H9 (cell line): ENCODE data around the gene RNPS1. TPM values are rescaled to one million over a fixed set of nuclear protein-coding genes. Genes with fewer than 3 reads are reported as not detected.

Experiments used
- DNase-seq: peaks from one replicate; pipeline ENCODE4 v3.0.0-alpha.2; 2017
- H2AFZ ChIP-seq: one replicate; pipeline ENCODE4 v1.6.1; 2013; ENCODE audit warnings: mild to moderate bottlenecking, low read length, control low read depth, moderate library complexity
- H2AK5ac ChIP-seq: 2 replicates; pipeline ENCODE4 v1.6.1; 2013; ENCODE audit warnings: low read length, control low read depth, mixed read lengths; ENCODE audit not compliant: insufficient read length
- H2BK120ac ChIP-seq: one replicate; pipeline ENCODE4 v1.6.1; 2013; ENCODE audit warnings: low read depth, mild to moderate bottlenecking, low read length, control low read depth, inconsistent platforms; ENCODE audit not compliant: poor library complexity, severe bottlenecking
- H2BK12ac ChIP-seq: 2 replicates; pipeline ENCODE4 v1.6.1; 2013; ENCODE audit warnings: low read length, control low read depth, mixed read lengths, low read depth; ENCODE audit not compliant: insufficient read length
- H2BK15ac ChIP-seq: 2 replicates; pipeline ENCODE4 v1.6.1; 2013; ENCODE audit warnings: low read depth, low read length, control low read depth
- H2BK20ac ChIP-seq: one replicate; pipeline ENCODE4 v1.6.1; 2013; ENCODE audit warnings: low read depth, mild to moderate bottlenecking, low read length, control low read depth, inconsistent platforms; ENCODE audit not compliant: poor library complexity, severe bottlenecking
- H2BK5ac ChIP-seq: 2 replicates; pipeline ENCODE4 v1.6.1; 2013; ENCODE audit warnings: low read length, control low read depth, mixed read lengths; ENCODE audit not compliant: insufficient read length
- H3K14ac ChIP-seq: 2 replicates; pipeline ENCODE4 v1.6.1; 2013; ENCODE audit warnings: low read length, control low read depth; ENCODE audit not compliant: insufficient read depth
- H3K18ac ChIP-seq: 2 replicates; pipeline ENCODE4 v1.6.1; 2013; ENCODE audit warnings: low read depth, mild to moderate bottlenecking, mixed read lengths, low read length, control low read depth; ENCODE audit not compliant: insufficient read length
- H3K23ac ChIP-seq: 2 replicates; pipeline ENCODE4 v1.6.1; 2013; ENCODE audit warnings: low read length, control low read depth, mixed read lengths, low read depth; ENCODE audit not compliant: insufficient read length
- H3K23me2 ChIP-seq: 2 replicates; pipeline ENCODE4 v1.6.1; 2013; ENCODE audit warnings: low read depth, mild to moderate bottlenecking, mixed read lengths, low read length, control low read depth; ENCODE audit not compliant: insufficient read length, poor library complexity, severe bottlenecking
- H3K27ac ChIP-seq: 2 replicates; pipeline ENCODE4 v1.5.1; 2013; ENCODE audit warnings: low read length, control low read depth, mixed read lengths, low read depth; ENCODE audit not compliant: insufficient read length
- H3K27me3 ChIP-seq: 2 replicates; pipeline ENCODE4 v1.6.1; 2013; ENCODE audit warnings: low read length, control low read depth, inconsistent platforms; ENCODE audit not compliant: insufficient read depth
- H3K4ac ChIP-seq: 2 replicates; pipeline ENCODE4 v1.6.1; 2013; ENCODE audit warnings: low read depth, mild to moderate bottlenecking, control low read depth, inconsistent platforms, low read length, moderate library complexity
- H3K4me1 ChIP-seq: 2 replicates; pipeline ENCODE4 v1.6.1; 2013; ENCODE audit warnings: low read length, control low read depth, inconsistent platforms; ENCODE audit not compliant: insufficient read depth
- H3K4me2 ChIP-seq: 2 replicates; pipeline ENCODE4 v1.6.1; 2013; ENCODE audit warnings: low read length, control low read depth, mixed read lengths; ENCODE audit not compliant: insufficient read length, insufficient read depth
- H3K56ac ChIP-seq: 2 replicates; pipeline ENCODE4 v1.6.1; 2013; ENCODE audit warnings: low read depth, mild to moderate bottlenecking, mixed read lengths, low read length, control low read depth; ENCODE audit not compliant: insufficient read length
- H3K79me1 ChIP-seq: 2 replicates; pipeline ENCODE4 v1.6.1; 2013; ENCODE audit warnings: low read depth, mild to moderate bottlenecking, moderate library complexity, low read length, control low read depth, inconsistent platforms; ENCODE audit not compliant: insufficient read depth, poor library complexity, severe bottlenecking
- H3K79me2 ChIP-seq: 2 replicates; pipeline ENCODE4 v1.6.1; 2013; ENCODE audit warnings: low read length, control low read depth, inconsistent platforms; ENCODE audit not compliant: insufficient read depth
- H3K9ac ChIP-seq: 2 replicates; pipeline ENCODE4 v1.6.1; 2013; ENCODE audit warnings: low read length, control low read depth, mixed read lengths; ENCODE audit not compliant: insufficient read length; ENCODE audit errors: extremely low read depth
- H3K9me3 ChIP-seq: one replicate; pipeline ENCODE4 v1.6.1; 2013; ENCODE audit warnings: low read depth, low read length, inconsistent platforms; ENCODE audit not compliant: control insufficient read depth
- H3T11ph ChIP-seq: one replicate; pipeline ENCODE4 v1.6.1; 2013; ENCODE audit warnings: mild to moderate bottlenecking, low read length, control low read depth, inconsistent platforms
- H4K20me1 ChIP-seq: one replicate; pipeline ENCODE4 v1.6.1; 2013; ENCODE audit not compliant: control insufficient read depth, insufficient read length, insufficient read depth
- H4K5ac ChIP-seq: 2 replicates; pipeline ENCODE4 v1.6.1; 2013; ENCODE audit warnings: low read depth, mild to moderate bottlenecking, mixed read lengths, low read length, control low read depth; ENCODE audit not compliant: insufficient read length
- H4K8ac ChIP-seq: replicated peaks from 2 replicates; pipeline ENCODE4 v1.6.1; 2013; ENCODE audit warnings: low read length, control low read depth, mixed read lengths, low read depth; ENCODE audit not compliant: insufficient read length
- H4K91ac ChIP-seq: 2 replicates; pipeline ENCODE4 v1.6.1; 2013; ENCODE audit warnings: low read depth, mild to moderate bottlenecking, moderate library complexity, mixed read lengths, low read length, control low read depth; ENCODE audit not compliant: insufficient read length
- H3K27ac Mint-ChIP-seq, 3 experiments: 2 replicates in 2 of 3; 3 replicates in 1 of 3; pipeline ENCODE4 v1.8.0; 2020 to 2021; ENCODE audit warnings: mixed read lengths in 3 of 3, mild to moderate bottlenecking in 1 of 3, moderate library complexity in 1 of 3
- H3K27me3 Mint-ChIP-seq: 2 replicates; pipeline ENCODE4 v1.8.0; 2021; ENCODE audit warnings: low read depth, mild to moderate bottlenecking, moderate library complexity, mixed read lengths
- H3K36me3 Mint-ChIP-seq, 3 experiments: 2 replicates in 2 of 3; 3 replicates in 1 of 3; pipeline ENCODE4 v1.8.0; 2020 to 2021; ENCODE audit warnings: low read depth in 3 of 3, mixed read lengths in 3 of 3; ENCODE audit not compliant: insufficient read depth in 1 of 3
- H3K4me1 Mint-ChIP-seq, 2 experiments: 2 replicates each; pipeline ENCODE4 v1.8.0; 2020; ENCODE audit warnings: mixed read lengths in 2 of 2
- H3K4me3 Mint-ChIP-seq, 2 experiments: 2 replicates in 1 of 2; 3 replicates in 1 of 2; pipeline ENCODE4 v1.8.0; 2020 to 2021; ENCODE audit warnings: mild to moderate bottlenecking in 2 of 2, mixed read lengths in 2 of 2, moderate library complexity in 1 of 2
- H3K9me3 Mint-ChIP-seq, 2 experiments: 2 replicates in 1 of 2; 3 replicates in 1 of 2; pipeline ENCODE4 v1.8.0; 2020; ENCODE audit warnings: mild to moderate bottlenecking in 2 of 2, mixed read lengths in 2 of 2, moderate library complexity in 1 of 2
- WGBS: extraction: QIAGEN DNeasy Blood & Tissue Kit; methylation state at CpG from one replicate; pipeline ENCODE4 v1.1.7; 2013; ENCODE audit warnings: missing lambda C conversion rate, low lambda C conversion rate, mixed read lengths; ENCODE audit not compliant: insufficient read length; ENCODE audit errors: extremely low coverage; 5-methylcytosine and 5-hydroxymethylcytosine counted together
- total RNA-seq: library from RNA; stranded (reverse); gene quantifications from 2 replicates; pipeline ENCODE4 v1.2.1, GENCODE V29; 2021
- TF ChIP-seq, protein P1 (sequence below): fragments of 200-600 bp; sonication (generic); conservative IDR thresholded peaks from 3 replicates; pipeline ENCODE4 v1.8.0; 2021; ENCODE audit warnings: antibody characterized with exemption, mild to moderate bottlenecking

The RNPS1 gene
- total RNA-seq, 1 experiment from 2014 or later, result 384 TPM

- Histone ChIP-seq H3K79me2 (peaks cover 6% of the 10 kb centered on the region; the same call in 1 of the 2 replicates), H4K5ac (no peak overlapping the region), H4K91ac (no peak overlapping the region), H2AFZ (no peak overlapping the region), H2AK5ac (no peak overlapping the region), H2BK15ac (no peak overlapping the region), H3T11ph (no peak overlapping the region), H2BK12ac (no peak overlapping the region), H2BK120ac (no peak overlapping the region), H3K4me2 (peak overlapping the region; percentile 75), H4K8ac (no peak overlapping the region), H3K9ac (no peak overlapping the region), H4K20me1 (no peaks in the 10 kb centered on the region), H3K4me1 (no peaks in the 10 kb centered on the region), H3K27me3 (no peaks in the 10 kb centered on the region), H3K79me1 (peaks cover 6% of the 10 kb centered on the region), H3K27ac (no peak overlapping the region), H3K23ac (no peak overlapping the region), H3K9me3 (no peaks in the 10 kb centered on the region), H2BK5ac (no peak overlapping the region), H3K18ac (no peak overlapping the region), H2BK20ac (no peak overlapping the region), H3K56ac (no peak overlapping the region), H3K23me2 (peaks cover 8% of the 10 kb centered on the region), H3K14ac (no peak overlapping the region), H3K4ac (no peak overlapping the region)
- TF ChIP-seq, protein P1, sequence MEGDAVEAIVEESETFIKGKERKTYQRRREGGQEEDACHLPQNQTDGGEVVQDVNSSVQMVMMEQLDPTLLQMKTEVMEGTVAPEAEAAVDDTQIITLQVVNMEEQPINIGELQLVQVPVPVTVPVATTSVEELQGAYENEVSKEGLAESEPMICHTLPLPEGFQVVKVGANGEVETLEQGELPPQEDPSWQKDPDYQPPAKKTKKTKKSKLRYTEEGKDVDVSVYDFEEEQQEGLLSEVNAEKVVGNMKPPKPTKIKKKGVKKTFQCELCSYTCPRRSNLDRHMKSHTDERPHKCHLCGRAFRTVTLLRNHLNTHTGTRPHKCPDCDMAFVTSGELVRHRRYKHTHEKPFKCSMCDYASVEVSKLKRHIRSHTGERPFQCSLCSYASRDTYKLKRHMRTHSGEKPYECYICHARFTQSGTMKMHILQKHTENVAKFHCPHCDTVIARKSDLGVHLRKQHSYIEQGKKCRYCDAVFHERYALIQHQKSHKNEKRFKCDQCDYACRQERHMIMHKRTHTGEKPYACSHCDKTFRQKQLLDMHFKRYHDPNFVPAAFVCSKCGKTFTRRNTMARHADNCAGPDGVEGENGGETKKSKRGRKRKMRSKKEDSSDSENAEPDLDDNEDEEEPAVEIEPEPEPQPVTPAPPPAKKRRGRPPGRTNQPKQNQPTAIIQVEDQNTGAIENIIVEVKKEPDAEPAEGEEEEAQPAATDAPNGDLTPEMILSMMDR, result no peak
- peaks cover 13 to 18% of the 10 kb centered on the region in 2 experiments for H3K4me1 Mint-ChIP-seq
- no peak for DNase-seq
- H3K9me3 Mint-ChIP-seq, result no peaks in the 10 kb centered on the region
- no peaks in the 10 kb centered on the region; the same call in 1 of the 2 replicates for H3K27me3 Mint-ChIP-seq
- H3K4me3 Mint-ChIP-seq, result peak overlapping the region; percentile 77 to 86
- H3K36me3 Mint-ChIP-seq, result peaks cover 11 to 38% (median 33%) of the 10 kb centered on the region in 3 experiments; a peak in 6 of 7 replicates
- H3K27ac Mint-ChIP-seq, result peak overlapping the region in 2 of 3 experiments; percentile 19 to 61; a peak in 2 of 7 replicates
- no CpG with 5 or more reads among the region's 19 CpGs for WGBS
These were observed 55.3 kb downstream of the RNPS1 start for GRCh38 chr16:2212362-2213324.
